OCI-LY3 (cell line): ENCODE results near the gene HOXB1.

Experiments used
- H2AFZ ChIP-seq: fragments of 200-600, 300-600 bp; shearing (Covaris generic); 2 replicates; pipeline ENCODE4 v1.6.0; 2014; ENCODE audit warnings: antibody characterized with exemption, low read depth, low read length
- H3K27ac ChIP-seq: fragments of 200-600, 300-600 bp; sonication (generic); 2 replicates; pipeline ENCODE4 v1.5.1; 2014; ENCODE audit warnings: mild to moderate bottlenecking, low read length, moderate library complexity, mixed read lengths
- H3K27me3 ChIP-seq: fragments of 200-600, 300-600 bp; sonication (generic); 2 replicates; pipeline ENCODE4 v1.6.1; 2014; ENCODE audit warnings: low read depth, low read length, mixed read lengths
- H3K36me3 ChIP-seq: fragments of 200-600, 300-600 bp; sonication (generic); replicated peaks from 2 replicates; pipeline ENCODE3; 2014; ENCODE audit warnings: low read depth, low read length, mixed read lengths
- H3K4me1 ChIP-seq: fragments of 300-600, 200-600 bp; sonication (generic); 2 replicates; pipeline ENCODE4 v1.6.1; 2014; ENCODE audit warnings: low read length, mixed read lengths
- H3K4me2 ChIP-seq: fragments of 200-600, 300-600 bp; sonication (generic); 2 replicates; pipeline ENCODE4 v1.6.1; 2014; ENCODE audit warnings: low read length, mixed read lengths
- H3K4me3 ChIP-seq: fragments of 300-600, 200-600 bp; sonication (generic); 2 replicates; pipeline ENCODE4 v1.5.1; 2014; ENCODE audit warnings: antibody characterized with exemption, mild to moderate bottlenecking, low read length, moderate library complexity
- H3K79me2 ChIP-seq: fragments of 300-600, 200-600 bp; shearing (Covaris generic); 2 replicates; pipeline ENCODE4 v1.6.1; 2014; ENCODE audit warnings: mild to moderate bottlenecking, low read length, mixed read lengths
- H3K9ac ChIP-seq: fragments of 300-600, 200-600 bp; shearing (Covaris generic); 2 replicates; pipeline ENCODE4 v1.6.0; 2014; ENCODE audit warnings: mild to moderate bottlenecking, low read length, moderate library complexity
- H3K9me3 ChIP-seq: fragments of 200-600, 300-600 bp; shearing (Covaris generic); 2 replicates; pipeline ENCODE4 v1.6.1; 2014; ENCODE audit warnings: low read length, mixed read lengths; ENCODE audit not compliant: insufficient read depth
- H4K20me1 ChIP-seq: fragments of 200-600, 300-600 bp; sonication (generic); 2 replicates; pipeline ENCODE4 v1.6.1; 2016; ENCODE audit warnings: low read length, mixed read lengths; ENCODE audit not compliant: insufficient read depth
- EZH2phosphoT487 ChIP-seq: fragments of 200-600 bp; shearing (Covaris generic); IDR thresholded peaks from 2 replicates; pipeline ENCODE4 v1.6.1; 2018; ENCODE audit warnings: antibody characterized with exemption, mixed run types, low read depth
- TF ChIP-seq, protein P1 (sequence below): fragments of 200-600, 300-600 bp; sonication (generic); IDR thresholded peaks from 2 replicates; pipeline ENCODE4 v1.5.1; 2014; ENCODE audit warnings: antibody characterized with exemption, low read length, low read depth

The HOXB1 gene

DNA sequence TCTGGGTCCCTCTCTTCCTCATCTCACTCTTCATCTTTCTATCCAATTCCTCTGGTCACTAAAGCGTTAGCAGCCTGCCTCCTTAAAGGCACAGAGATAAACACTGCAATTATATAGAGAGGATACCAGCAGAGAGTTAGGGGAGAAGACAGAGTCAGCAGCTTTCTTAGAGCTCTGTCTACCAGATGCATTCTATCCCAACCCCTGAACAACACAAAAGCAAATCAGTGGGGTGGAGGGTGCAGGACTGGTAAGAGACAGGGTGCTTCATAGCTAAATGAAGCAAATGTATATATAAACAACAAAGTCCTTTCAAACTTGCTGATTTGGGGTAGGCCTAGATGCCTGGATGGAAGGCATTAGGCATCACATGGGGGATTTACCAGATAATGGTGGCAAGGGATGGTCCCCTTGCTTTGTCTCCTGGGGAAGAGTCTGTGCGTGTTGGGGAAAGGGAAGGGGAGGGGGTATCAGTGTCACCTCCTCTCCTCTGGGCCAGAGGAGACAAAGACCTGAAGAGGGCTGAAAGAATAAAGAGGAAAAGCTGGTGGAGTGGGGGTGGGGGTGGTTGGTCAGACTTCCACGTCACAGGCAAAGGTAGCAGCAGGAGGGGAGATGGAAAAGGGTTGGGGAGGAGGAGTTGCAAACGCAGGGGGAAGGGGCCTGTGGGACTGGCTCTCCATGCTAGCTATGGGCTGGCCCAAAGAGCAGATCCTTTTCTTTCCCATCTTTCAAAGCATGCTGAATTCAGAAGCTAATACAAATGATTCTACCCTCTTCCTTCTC lies 35.3 kb upstream of the HOXB1 start:
- H3K79me2 ChIP-seq: peaks cover 59% of the 10 kb centered on the region
- no peaks in the 10 kb centered on the region for H3K27me3 ChIP-seq
- no peak overlapping the region for H3K4me3 ChIP-seq
- H3K27ac ChIP-seq: no peak overlapping the region
- H3K36me3 ChIP-seq: peaks cover 40% of the 10 kb centered on the region
- no peaks in the 10 kb centered on the region for H3K9me3 ChIP-seq
- no peak overlapping the region for H2AFZ ChIP-seq
- no peaks in the 10 kb centered on the region for H4K20me1 ChIP-seq
- no peak for TF ChIP-seq EZH2phosphoT487
- TF ChIP-seq, protein P1, sequence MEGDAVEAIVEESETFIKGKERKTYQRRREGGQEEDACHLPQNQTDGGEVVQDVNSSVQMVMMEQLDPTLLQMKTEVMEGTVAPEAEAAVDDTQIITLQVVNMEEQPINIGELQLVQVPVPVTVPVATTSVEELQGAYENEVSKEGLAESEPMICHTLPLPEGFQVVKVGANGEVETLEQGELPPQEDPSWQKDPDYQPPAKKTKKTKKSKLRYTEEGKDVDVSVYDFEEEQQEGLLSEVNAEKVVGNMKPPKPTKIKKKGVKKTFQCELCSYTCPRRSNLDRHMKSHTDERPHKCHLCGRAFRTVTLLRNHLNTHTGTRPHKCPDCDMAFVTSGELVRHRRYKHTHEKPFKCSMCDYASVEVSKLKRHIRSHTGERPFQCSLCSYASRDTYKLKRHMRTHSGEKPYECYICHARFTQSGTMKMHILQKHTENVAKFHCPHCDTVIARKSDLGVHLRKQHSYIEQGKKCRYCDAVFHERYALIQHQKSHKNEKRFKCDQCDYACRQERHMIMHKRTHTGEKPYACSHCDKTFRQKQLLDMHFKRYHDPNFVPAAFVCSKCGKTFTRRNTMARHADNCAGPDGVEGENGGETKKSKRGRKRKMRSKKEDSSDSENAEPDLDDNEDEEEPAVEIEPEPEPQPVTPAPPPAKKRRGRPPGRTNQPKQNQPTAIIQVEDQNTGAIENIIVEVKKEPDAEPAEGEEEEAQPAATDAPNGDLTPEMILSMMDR: no peak
- peaks cover 37% of the 10 kb centered on the region for H3K4me1 ChIP-seq
- H3K9ac ChIP-seq: no peak overlapping the region
- H3K4me2 ChIP-seq: no peak overlapping the region

DNA sequence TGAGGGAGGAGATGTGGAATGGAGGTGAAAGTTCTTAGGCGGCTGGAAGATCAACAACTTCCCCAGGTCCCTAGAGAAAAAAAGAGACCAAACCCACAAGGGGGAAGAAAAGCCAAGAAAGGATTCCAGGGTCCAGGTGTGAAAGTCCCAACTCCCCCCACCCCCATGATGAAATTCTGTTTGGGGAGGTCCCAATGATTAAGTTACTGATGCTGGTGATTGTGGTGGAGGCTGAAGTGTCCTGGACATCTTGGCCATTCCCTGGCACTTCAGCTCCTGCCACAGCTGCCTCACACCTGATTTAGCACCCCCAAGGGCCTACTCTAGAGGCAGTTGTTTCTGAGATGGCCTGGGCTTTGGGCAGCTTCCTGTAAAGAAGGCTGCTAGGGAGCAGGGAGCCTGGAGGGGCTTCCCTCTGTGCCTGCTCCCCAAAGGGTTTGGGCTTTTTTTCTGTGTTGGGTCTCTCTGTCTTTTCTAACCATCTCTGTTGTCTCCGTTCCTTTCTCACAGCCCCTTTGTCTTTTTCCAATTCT lies 34.3 kb upstream of the HOXB1 start:
- Histone ChIP-seq H4K20me1 (no peaks in the 10 kb centered on the region), H3K4me1 (peaks cover 37% of the 10 kb centered on the region), H3K4me2 (peak overlapping the region; percentile 72), H2AFZ (no peak overlapping the region), H3K4me3 (peak overlapping the region; percentile 71), H3K27ac (no peak overlapping the region), H3K9ac (peak overlapping the region; percentile 63; the same call in 1 of the 2 replicates), H3K36me3 (peaks cover 30% of the 10 kb centered on the region), H3K27me3 (no peaks in the 10 kb centered on the region), H3K79me2 (peaks cover 50% of the 10 kb centered on the region), H3K9me3 (no peaks in the 10 kb centered on the region)
- TF ChIP-seq, protein P1: no peak
- TF ChIP-seq EZH2phosphoT487: no peak

DNA sequence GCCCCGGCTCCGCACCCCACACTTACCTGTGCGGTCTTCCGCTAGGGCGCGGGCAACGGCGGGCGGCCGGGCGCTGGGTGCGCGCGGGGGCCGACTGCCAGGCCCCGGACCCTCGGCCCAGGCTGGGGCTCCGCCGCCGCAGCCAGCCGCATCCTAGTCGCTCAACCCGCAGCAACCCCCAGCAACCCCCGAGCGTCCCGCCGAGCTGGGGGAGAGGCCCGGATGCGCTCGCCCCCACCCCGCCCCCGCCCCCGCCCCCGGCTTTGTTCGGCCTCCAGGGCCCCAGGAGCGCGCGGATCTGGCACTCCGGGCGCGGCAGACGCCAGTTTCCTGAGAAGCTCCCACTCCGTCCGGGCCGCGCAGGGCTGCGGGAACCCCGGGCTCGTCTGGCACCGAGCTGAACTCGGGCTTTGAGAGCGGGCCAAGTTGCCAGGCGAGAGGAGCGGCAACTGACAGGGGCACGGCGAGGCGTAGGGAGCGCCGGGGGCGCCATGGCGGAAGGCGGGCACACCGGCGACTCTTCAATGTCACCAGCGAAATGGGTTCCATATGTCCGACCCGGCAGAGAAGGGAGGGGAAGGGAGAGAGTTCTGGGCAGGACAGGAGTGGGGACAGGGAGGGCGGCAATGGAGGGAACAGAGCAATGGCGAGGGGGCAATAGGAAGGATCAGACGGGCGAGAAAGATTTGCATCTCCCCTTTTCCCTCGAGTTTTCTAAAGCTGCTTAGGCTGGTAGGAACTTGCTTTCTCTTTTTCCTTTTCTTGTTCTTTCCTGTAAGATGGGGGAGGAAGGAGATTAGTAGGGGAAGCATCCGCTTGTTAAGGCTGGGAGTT lies 33.6 kb upstream of the HOXB1 start:
- Histone ChIP-seq H2AFZ (no peak overlapping the region), H3K4me1 (peaks cover 37% of the 10 kb centered on the region), H3K36me3 (peaks cover 30% of the 10 kb centered on the region), H3K79me2 (peaks cover 43% of the 10 kb centered on the region), H3K27me3 (no peaks in the 10 kb centered on the region), H3K9me3 (no peaks in the 10 kb centered on the region), H3K4me2 (peak overlapping the region; percentile 72), H3K9ac (peak overlapping the region; percentile 63), H3K4me3 (peak overlapping the region; percentile 71), H3K27ac (peak overlapping the region; percentile 16; the same call in 1 of the 2 replicates), H4K20me1 (no peaks in the 10 kb centered on the region)
- TF ChIP-seq, protein P1: no peak
- no peak for TF ChIP-seq EZH2phosphoT487

DNA sequence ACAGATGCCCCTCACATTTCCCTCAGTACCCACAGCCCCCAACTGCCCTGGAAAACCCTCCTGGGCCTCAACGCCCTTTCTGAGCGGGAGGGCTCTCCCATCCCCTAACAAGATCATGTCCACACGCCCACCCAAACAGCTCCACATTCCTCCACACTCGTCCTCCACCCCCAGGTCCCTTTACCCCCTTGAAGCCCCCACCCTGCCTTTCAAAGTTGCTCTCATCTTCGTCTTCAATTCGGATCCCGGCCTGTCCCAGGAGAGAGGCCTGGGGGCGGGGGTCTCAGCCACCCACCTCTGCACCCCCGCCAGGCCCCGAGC lies 33.0 kb upstream of the HOXB1 start:
- H2AFZ ChIP-seq: no peak overlapping the region
- H3K27ac ChIP-seq: peak overlapping the region; percentile 16; the same call in 1 of the 2 replicates
- H3K4me3 ChIP-seq: peak overlapping the region; percentile 71
- H3K4me2 ChIP-seq: peak overlapping the region; percentile 60
- H3K9me3 ChIP-seq: no peaks in the 10 kb centered on the region
- no peak for TF ChIP-seq EZH2phosphoT487
- TF ChIP-seq, protein P1: no peak
- H3K79me2 ChIP-seq: peaks cover 43% of the 10 kb centered on the region
- peaks cover 37% of the 10 kb centered on the region for H3K4me1 ChIP-seq
- no peaks in the 10 kb centered on the region for H3K27me3 ChIP-seq
- H3K9ac ChIP-seq: peak overlapping the region; percentile 63
- peaks cover 29% of the 10 kb centered on the region for H3K36me3 ChIP-seq
- no peaks in the 10 kb centered on the region for H4K20me1 ChIP-seq
